ENCODE measurements around the gene NUCB1.

Gene NUCB1

DNA sequence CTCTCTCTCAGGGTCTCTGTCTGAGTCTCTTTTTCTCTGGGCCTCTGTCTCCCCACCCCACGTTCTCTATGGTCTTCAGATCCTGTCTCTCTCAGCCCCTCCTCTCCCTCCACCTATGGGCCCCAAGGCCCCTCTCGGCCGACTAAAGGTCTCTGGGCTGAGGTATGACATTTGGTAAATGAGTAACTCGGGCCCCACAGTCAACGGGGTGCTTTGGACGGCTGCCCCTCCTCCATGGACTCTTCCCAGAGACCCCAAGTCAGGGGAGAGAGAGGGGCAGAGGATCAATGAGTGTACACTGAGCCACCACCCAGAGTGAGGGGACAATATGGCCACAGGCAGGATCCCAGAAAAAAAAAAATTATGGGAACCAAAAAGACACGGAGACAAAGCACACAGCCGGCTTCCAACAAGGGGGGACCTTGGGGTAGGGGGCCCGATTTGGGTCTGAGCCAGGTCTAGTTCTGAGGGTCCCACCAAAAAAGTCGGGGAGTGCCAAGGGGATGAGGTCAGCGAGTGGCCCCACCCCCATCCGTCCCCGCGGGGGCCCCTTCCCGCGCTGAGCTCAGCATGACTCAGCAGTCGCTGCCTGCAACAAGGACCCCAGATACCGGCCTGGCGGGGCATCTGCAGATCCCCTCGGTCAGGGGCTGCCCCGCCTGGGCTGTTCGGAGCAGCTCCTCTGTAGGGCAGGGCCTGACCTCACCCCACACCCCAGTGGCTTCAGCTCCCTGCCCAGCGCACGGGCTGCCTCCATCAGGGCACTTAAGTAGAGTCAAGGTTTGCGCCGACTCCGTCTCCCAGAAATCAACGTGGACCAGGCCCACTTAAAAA, 63.5 kb downstream of the NUCB1 start:
- peak; percentile 24 to 62 for DNase-seq (ENCODE audit: low read depth in 2 of 2)

DNA sequence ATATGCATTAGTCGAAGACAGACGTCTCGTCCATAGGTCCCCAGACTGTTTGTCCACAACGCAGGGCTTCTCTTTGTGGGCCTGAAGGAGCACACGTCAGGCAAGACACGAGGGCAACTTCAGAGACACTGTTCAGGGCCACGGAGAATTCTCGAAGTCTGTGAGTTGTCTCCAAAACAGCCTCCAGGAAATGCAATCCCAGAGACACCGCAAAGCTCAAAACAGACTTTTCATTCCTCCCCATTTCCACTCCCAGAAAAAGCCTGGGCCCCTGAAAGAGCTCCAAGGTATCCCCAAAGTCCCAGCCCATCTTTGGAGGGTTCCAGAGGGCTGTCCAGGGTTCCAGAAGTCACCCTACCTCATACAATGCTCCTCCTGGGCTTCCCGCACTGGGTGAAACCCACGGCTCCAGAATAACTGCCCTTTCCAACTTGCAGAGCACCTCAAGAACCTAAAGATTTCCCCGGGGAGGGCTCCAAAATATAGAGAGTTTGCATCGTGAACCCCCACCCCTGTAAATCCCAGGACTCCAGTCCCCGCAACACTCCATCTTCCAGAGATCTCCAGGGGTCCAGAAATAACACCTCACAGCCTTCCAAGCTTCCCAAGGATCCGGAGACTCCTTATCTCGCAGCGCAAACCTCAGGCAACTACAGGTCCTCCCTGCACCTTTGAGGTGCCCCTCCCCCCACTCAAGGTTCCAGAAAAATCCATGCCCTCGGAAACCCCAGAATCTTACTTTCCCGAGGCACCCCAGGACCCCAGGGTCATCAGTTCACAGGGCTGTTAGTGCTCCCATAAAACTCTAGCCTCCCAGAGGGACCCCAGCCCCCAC, 64.3 kb downstream of the NUCB1 start:
- DNase-seq (ENCODE audit: low read depth in 2 of 2) = no peak

DNA sequence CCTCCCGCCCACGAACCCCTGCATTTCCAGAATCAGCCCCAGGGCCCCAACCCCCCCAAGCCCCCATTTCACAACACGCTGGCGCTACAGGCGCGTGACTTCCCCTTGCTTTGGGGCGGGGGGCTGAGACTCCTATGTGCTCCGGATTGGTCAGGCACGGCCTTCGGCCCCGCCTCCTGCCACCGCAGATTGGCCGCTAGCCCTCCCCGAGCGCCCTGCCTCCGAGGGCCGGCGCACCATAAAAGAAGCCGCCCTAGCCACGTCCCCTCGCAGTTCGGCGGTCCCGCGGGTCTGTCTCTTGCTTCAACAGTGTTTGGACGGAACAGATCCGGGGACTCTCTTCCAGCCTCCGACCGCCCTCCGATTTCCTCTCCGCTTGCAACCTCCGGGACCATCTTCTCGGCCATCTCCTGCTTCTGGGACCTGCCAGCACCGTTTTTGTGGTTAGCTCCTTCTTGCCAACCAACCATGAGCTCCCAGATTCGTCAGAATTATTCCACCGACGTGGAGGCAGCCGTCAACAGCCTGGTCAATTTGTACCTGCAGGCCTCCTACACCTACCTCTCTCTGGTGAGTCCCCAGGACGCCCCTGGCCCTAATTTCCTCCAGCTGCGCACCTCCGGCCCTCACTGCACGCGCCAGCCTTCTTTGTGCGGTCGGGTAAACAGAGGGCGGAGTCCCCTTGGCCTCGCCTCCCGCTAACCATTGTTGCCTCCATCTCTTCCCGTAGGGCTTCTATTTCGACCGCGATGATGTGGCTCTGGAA, 65.1 kb downstream of the NUCB1 start, which contains the start of gene FTL:
Gene FTL, plus strand, starts transcription at position 270 of the 766 bp plus-strand sequence. Its CDS starts 199 bp downstream, at position 469.
- peak; percentile 75 to 87 for DNase-seq (ENCODE audit: low read depth in 2 of 2)

DNA sequence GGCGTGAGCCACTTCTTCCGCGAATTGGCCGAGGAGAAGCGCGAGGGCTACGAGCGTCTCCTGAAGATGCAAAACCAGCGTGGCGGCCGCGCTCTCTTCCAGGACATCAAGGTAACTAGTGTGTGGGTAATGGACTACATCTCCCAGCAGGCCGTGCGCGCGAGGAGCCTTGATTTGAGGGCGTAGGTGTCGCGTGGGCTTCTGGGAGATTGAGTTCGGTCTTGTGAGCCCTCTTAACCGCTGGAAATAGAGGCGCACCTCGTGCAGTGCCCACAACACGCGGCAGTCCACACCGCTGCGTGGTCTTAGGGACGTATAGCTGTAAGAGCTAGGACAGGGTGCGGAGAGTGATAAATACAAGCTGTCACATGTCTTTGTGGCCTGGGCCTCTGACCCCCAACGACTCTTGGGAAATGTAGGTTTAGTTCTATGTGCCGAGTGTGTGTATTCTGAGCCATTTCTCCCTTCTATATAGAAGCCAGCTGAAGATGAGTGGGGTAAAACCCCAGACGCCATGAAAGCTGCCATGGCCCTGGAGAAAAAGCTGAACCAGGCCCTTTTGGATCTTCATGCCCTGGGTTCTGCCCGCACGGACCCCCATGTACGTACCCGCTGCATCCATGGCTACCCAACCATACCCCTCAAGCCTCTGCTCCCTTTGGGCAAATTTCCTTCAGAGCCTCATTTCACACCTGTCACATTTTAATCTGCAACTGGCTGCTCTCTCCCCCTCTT, 65.9 kb downstream of the NUCB1 start:
- DNase-seq (ENCODE audit: low read depth in 2 of 2) = peak; percentile 85 to 88

DNA sequence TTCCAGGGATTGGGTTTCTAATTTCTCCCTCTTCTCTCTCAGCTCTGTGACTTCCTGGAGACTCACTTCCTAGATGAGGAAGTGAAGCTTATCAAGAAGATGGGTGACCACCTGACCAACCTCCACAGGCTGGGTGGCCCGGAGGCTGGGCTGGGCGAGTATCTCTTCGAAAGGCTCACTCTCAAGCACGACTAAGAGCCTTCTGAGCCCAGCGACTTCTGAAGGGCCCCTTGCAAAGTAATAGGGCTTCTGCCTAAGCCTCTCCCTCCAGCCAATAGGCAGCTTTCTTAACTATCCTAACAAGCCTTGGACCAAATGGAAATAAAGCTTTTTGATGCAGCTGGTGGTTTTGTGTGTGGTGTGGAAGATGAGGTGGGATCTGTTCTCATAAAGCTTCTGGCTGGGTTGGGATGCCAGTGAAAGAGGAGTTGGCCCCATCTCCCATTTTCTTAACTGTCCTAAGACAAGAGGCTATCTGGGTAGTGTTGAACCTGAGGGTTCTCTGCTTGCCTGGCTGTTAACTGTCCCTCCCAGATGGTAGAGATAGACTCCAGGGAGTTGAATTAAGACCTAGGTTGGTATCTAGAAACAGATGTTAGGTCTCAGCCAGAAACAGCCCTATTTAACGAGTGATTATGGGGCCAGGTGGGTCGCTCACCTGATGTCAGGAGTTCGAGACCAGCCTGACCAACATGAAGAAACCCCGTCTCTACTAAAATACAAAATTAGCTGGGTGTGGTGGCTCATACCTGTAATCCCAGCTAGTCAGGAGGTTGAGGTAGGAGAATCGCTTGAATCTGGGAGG, 66.6 kb downstream of the NUCB1 start:
- DNase-seq (ENCODE audit: low read depth in 2 of 2) = no peak

DNA sequence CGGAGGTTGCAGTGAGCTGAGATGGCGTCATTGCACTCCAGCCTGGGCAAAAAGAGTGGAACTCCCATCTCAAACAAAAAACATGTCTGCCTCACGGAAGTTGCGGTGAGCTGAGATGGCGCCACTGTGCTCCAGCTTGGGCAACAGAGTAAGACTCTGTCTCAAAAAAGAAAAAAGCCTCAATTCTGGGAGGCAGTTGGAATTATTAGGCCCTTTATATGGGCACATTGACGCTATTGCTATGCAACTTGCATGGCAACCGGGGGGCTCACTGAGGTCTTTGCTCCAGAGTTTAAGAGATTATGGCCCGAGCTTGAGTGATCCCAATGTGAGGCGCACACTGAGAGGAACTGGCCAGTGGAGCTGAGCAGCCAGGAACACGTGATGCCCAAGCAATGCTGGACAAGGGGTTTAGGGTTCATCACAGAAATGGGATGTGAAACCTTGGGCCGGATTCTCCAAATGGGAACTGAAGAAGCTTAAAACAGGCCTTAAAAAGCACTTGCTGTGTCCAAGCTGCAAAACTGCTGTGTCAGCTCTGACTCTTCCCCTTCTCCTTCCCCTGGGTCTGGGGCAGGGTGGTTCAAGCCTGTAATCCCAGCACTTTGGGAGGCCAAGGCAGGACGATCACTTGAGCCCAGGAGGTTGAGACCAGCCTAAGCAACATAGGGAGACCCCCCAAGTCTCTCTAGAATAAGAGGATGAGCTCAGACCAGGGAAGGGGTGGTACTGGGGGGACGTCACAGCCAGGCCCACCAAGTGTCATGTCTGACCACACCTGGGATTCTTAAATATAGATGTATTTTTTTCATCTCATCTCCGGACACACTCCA, 67.5 kb downstream of the NUCB1 start:
- DNase-seq (ENCODE audit: low read depth in 2 of 2) = no peak

DNA sequence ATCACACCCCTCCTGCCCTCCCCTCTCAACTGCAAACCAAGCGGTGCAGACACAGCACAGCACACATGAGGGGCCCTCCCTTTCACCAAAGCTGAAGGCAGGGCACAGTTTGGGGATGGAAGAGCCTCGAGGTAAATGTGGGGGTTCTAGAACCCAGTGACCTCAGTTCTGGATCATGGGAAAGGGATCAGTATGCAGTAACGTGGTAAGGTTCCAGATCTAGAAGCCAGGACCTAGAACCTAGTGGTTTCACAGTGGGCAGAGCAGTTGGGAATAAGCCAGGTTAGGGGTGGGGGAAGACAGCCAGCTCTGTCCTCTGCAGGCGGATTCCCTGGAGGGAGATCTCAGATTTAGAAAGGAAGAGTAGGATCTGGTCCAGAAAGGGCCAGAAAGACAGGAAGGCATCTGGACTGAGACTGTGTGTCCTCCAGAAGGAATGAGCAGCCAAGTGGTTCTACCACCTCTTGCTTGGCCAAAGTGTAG, 68.1 kb downstream of the NUCB1 start:
- DNase-seq (ENCODE audit: low read depth in 2 of 2) = no peak

DNA sequence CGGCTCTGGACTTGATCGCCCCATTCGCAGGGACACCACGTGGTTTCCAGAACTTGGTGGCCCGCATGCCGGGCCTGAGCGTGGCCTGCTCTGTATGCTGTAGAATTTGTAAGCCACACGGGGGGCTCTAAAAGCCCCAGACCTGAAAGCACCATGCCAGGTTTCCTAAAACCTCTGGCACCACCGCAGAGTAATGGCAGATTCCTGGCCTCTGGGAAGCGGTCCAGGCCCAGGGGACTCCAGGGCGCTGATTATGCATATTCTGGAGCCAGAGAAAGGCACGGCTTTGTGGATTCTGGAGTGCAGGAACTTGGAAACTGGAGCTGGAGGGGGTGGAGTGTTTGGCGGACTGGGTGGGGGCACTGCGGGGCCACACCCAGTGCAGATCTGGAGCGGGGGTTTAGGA, 68.7 kb downstream of the NUCB1 start:
- DNase-seq (ENCODE audit: low read depth in 2 of 2) = no peak

DNA sequence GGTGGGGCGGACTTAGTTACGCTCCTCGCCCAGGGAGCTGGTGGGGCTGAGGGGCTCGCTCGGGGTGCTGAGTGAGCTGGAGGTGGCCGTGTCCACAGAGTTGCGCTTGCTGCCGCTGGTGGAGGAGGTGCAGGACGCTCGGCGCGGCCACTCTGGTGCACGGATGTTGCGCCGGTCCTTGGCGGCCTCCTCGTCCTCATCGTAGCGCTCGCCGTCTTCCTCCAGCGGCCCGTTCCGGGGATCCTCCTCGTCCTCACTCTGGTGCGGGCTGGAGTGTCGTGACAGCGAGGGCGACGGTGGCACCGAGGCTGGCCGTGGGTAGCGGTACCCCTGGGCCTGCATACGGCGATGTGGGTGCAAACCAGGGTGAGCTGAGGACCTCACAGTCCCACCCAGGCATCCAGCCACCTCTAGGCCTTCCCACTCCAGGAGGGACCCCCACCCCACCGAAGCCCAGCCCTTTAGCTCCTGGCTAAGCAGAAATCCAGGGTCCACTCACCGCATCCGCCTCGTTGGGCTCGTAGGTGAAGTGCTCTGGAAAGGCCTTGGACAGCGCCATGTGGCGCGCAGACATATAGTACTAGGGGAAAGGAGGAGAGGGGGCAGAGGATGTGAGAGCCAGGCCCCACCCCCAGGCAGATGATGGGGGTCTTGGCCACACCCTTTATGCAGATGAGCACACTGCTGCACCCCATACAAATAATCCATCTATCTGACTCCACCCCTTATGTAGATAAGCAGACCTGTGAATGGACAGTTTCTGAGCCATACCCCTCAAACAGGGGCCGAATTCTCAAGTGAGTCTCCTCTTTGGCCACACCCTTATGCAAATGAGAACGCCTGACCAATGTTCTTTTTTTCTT, 69.4 kb downstream of the NUCB1 start:
- no peak for DNase-seq (ENCODE audit: low read depth in 2 of 2)

DNA sequence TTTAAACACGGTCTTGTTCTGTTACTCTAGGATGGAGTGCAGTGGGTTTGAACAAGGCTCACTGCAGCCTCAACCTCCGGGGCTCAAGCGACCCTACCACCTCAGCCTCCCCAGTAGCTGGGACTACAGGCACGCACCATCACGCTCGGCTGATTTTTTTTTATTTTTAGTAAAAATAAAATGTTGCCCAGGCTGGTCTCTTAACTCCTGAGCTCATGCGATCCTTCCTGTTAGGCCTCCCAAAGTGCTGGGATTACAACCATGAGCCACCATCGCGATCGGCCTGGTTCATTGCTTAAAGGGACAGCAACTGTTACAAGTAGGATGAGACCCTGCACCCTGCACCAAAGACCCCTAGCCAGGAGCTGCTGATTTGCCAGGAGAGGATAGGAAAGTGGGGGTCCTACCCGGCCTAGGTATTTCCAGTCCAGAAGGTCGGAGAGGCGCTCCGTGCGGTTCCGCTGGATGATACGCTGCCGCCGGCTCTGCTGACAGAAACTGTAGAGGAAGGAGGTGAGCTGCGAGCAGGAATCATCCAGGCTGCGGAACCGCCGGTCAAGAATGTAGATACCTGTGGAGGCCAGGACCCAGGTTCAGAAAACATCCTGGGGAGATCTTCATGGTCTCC, 70.1 kb downstream of the NUCB1 start:
- no peak for DNase-seq (ENCODE audit: low read depth in 2 of 2)

DNA sequence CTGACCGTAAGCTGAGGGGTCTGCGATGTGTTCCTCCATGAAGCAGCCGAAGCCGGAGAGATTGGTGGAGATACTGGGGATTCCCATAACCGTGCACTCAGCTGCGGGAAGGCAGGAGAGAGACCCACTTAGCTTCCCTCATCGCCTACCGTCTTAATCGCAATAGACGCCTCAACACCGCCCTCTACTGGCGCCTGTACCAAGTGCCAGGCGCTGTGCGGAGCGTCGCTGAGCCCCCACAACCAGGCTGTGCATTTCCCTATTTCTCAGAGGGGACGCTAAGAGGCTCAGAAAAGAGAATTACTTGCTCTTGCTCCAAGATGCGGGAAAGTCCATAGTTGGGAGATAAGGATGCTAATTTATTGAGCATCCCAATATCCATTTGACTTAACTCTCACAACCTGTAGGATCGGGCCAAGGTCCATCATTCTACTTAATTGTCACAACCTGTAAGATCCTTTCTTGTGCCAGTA, 70.8 kb downstream of the NUCB1 start:
- DNase-seq (ENCODE audit: low read depth in 2 of 2) = peak; percentile 60 to 68
